HepG2 (cell line): ENCODE data around the gene NMBR. TPM values are rescaled to one million over a fixed set of nuclear protein-coding genes. Genes with fewer than 3 reads are reported as not detected.

Experiments used
- ATAC-seq: fragments of 200-7000 bp; cut with Tn5 transposase; 3 replicates; pipeline ENCODE4 v1.9.1; 2020; ENCODE audit warnings: mild to moderate bottlenecking, moderate library complexity
- BruUV-seq: library from RNA; stranded (reverse); fragments of 400-500 nt; replicated peaks from 2 replicates; lab custom pipeline; 2021; lab: Mats Ljungman, UMichigan
- CTCF ChIA-PET: fragments of 300-600 bp; formaldehyde crosslinking; extraction: SDS; loops from one replicate; lab custom pipeline; 2021; ENCODE audit warnings: low total read pairs, inconsistent platforms, low intra/inter-chr PET ratio; lab: Yijun Ruan, JAX
- POLR2A ChIA-PET: fragments of 350-600 bp; sonication (Branson Sonifier 250); formaldehyde crosslinking; loops from one replicate; lab custom pipeline; 2020; ENCODE audit warnings: antibody characterized with exemption, inconsistent platforms; lab: Yijun Ruan, JAX
- DNase-seq: peaks from one replicate; pipeline ENCODE4 v3.0.0-alpha.2; 2015; ENCODE audit warnings: low spot score
- FAIRE-seq: peaks from 3 replicates; lab custom pipeline; 2011; peaks lifted over from hg19 to GRCh38; lab: Jason Lieb, UNC
- H2AFZ ChIP-seq: one replicate; pipeline ENCODE4 v1.6.1; 2011; ENCODE audit warnings: low read length, inconsistent platforms
- H3K27ac ChIP-seq: fragments of 300-600 bp; 3 replicates; pipeline ENCODE4 v1.8.0; 2011; ENCODE audit warnings: mixed run types, mild to moderate bottlenecking, mixed read lengths, low read length, inconsistent platforms; ENCODE audit not compliant: insufficient read depth; ENCODE audit errors: extremely low read length
- H3K27me3 ChIP-seq, 2 experiments: fragments of 200-600 bp in 1 of 2; 2 replicates in 1 of 2; 3 replicates in 1 of 2; pipeline versions ENCODE4 v1.6.0 to v1.8.0; 2011; ENCODE audit warnings: low read length in 2 of 2, mild to moderate bottlenecking in 2 of 2, moderate library complexity in 2 of 2, inconsistent platforms in 1 of 2; ENCODE audit not compliant: insufficient read depth in 2 of 2, control insufficient read depth in 1 of 2
- H3K36me3 ChIP-seq, 2 experiments: fragments of 200-600 bp in 1 of 2; replicated peaks in 1 of 2; 2 replicates in 1 of 2; 3 replicates in 1 of 2; pipeline versions ENCODE4 v1.5.1 to v1.8.0; 2011; ENCODE audit warnings: low read length in 2 of 2, inconsistent platforms in 1 of 2; ENCODE audit not compliant: insufficient read depth in 2 of 2, control insufficient read depth in 1 of 2
- H3K4me1 ChIP-seq: 2 replicates; pipeline ENCODE4 v1.5.1; 2012; ENCODE audit warnings: low read length, inconsistent platforms; ENCODE audit not compliant: insufficient read depth
- H3K4me2 ChIP-seq: 2 replicates; pipeline ENCODE4 v1.6.0; 2011; ENCODE audit warnings: low read depth, low read length, inconsistent platforms
- H3K4me3 ChIP-seq, 3 experiments: fragments of 200-600 bp in 1 of 3; sonication (generic), shearing (Covaris generic) in 1 of 3; replicated peaks in 1 of 3; 2 replicates each; pipeline ENCODE4 v1.5.1; 2011 to 2016; ENCODE audit warnings: low read length in 3 of 3, inconsistent platforms in 2 of 3, low read depth in 2 of 3, mild to moderate bottlenecking in 2 of 3, control low read depth in 1 of 3, mixed read lengths in 1 of 3; ENCODE audit not compliant: insufficient read depth in 1 of 3
- H3K79me2 ChIP-seq: one replicate; pipeline ENCODE4 v1.6.1; 2011; ENCODE audit warnings: low read length, inconsistent platforms; ENCODE audit not compliant: insufficient read depth
- H3K9ac ChIP-seq: 2 replicates; pipeline ENCODE4 v1.6.0; 2011; ENCODE audit warnings: mild to moderate bottlenecking, low read depth, low read length, inconsistent platforms; ENCODE audit not compliant: insufficient read depth
- H3K9me3 ChIP-seq: 2 replicates; pipeline ENCODE4 v1.5.1; 2012; ENCODE audit warnings: mild to moderate bottlenecking, low read length
- H4K20me1 ChIP-seq: 2 replicates; pipeline ENCODE4 v1.6.0; 2011; ENCODE audit warnings: inconsistent platforms, mild to moderate bottlenecking, low read length, moderate library complexity; ENCODE audit not compliant: insufficient read depth
- DPF2 ChIP-seq: sonication (generic); formaldehyde crosslinking; IDR thresholded peaks from 2 replicates; pipeline ENCODE4 v1.4.0; 2020; ENCODE audit warnings: mild to moderate bottlenecking, low read depth, missing genetic modification reagents, borderline replicate concordance
- MTA1 ChIP-seq: sonication (generic); formaldehyde crosslinking; IDR thresholded peaks from 2 replicates; pipeline ENCODE4 v1.4.0; 2020; ENCODE audit warnings: missing genetic modification reagents, mild to moderate bottlenecking, borderline replicate concordance
- ONECUT2 ChIP-seq: sonication (generic); formaldehyde crosslinking; IDR thresholded peaks from 2 replicates; pipeline ENCODE4 v1.4.0; 2020; ENCODE audit warnings: missing genetic modification reagents
- PAXIP1 ChIP-seq: sonication (generic); formaldehyde crosslinking; conservative IDR thresholded peaks from 2 replicates; pipeline ENCODE4 v1.4.0; 2020; ENCODE audit warnings: mild to moderate bottlenecking, missing genetic modification reagents, moderate library complexity
- POLR2G ChIP-seq: fragments of 200-400 bp; formaldehyde crosslinking; IDR thresholded peaks from 2 replicates; pipeline ENCODE4 v1.6.1; 2018; ENCODE audit warnings: mild to moderate bottlenecking, low read depth, low read length, moderate library complexity
- TFE3 ChIP-seq: IDR thresholded peaks from 2 replicates; pipeline ENCODE4 v1.6.1; 2016
- TOE1 ChIP-seq: sonication (generic); formaldehyde crosslinking; IDR thresholded peaks from 2 replicates; pipeline ENCODE4 v1.4.0; 2020; ENCODE audit warnings: mild to moderate bottlenecking, missing genetic modification reagents
- ZFP62 ChIP-seq: sonication (generic); formaldehyde crosslinking; IDR thresholded peaks from 2 replicates; pipeline ENCODE4 v1.4.0; 2020; ENCODE audit warnings: missing genetic modification reagents
- ZHX1 ChIP-seq: sonication (generic); formaldehyde crosslinking; IDR thresholded peaks from 2 replicates; pipeline ENCODE4 v1.8.1; 2022; ENCODE audit warnings: low read depth, mild to moderate bottlenecking, missing genetic modification reagents
- ZNF329 ChIP-seq: sonication (generic); formaldehyde crosslinking; IDR thresholded peaks from 2 replicates; pipeline ENCODE4 v1.9.0; 2021; ENCODE audit warnings: low read depth, mild to moderate bottlenecking, missing genetic modification reagents
- ZNF354B ChIP-seq: sonication (generic); formaldehyde crosslinking; IDR thresholded peaks from 2 replicates; pipeline ENCODE4 v1.8.0; 2022; ENCODE audit warnings: mild to moderate bottlenecking, missing genetic modification reagents
- ZNF431 ChIP-seq: sonication (generic); formaldehyde crosslinking; IDR thresholded peaks from 2 replicates; pipeline ENCODE4 v1.9.0; 2022; ENCODE audit warnings: missing genetic modification reagents, low read depth, mild to moderate bottlenecking, borderline replicate concordance
- ZNF503 ChIP-seq: sonication (generic); formaldehyde crosslinking; IDR thresholded peaks from 2 replicates; pipeline ENCODE4 v1.4.0; 2020; ENCODE audit warnings: missing genetic modification reagents
- ZNF558 ChIP-seq: sonication (generic); formaldehyde crosslinking; IDR thresholded peaks from 2 replicates; pipeline ENCODE4 v1.9.0; 2022; ENCODE audit warnings: mild to moderate bottlenecking, missing genetic modification reagents, borderline replicate concordance
- WGBS: methylation state at CpG from one replicate; pipeline ENCODE4 v1.1.6; 2017; ENCODE audit warnings: low lambda C conversion rate; 5-methylcytosine and 5-hydroxymethylcytosine counted together
- in situ Hi-C: cut with HindIII; loops from 2 replicates; pipeline ENCODE4 v1.10.0; 2017; ENCODE audit warnings: low pct_unique_long_range_greater_than_20kb; ENCODE audit not compliant: extremely low pct_ligation_motif_present
- intact Hi-C: fragments of 100-400 bp; cut with micrococcal nuclease; formaldehyde crosslinking; loops from one replicate; pipeline ENCODE4 v1.10.0; 2022; ENCODE audit not compliant: unreplicated experiment
- polyA plus RNA-seq, 8 experiments: library from polyadenylated mRNA; depleted of rRNA in 3 of 8; stranded (reverse) in 7 of 8; unstranded in 1 of 8; fragments of >200 nt; fragmentation: Illumina TruSeq in 4 of 8; extraction: Trizol in 4 of 8; gene quantifications; 2 replicates each; pipeline versions ENCODE4 v1.2.1 to v1.2.3, GENCODE V29; 2011 to 2016; ENCODE audit warnings: low read depth in 4 of 8, missing spikeins in 1 of 8, mixed read lengths in 1 of 8; ENCODE audit not compliant: insufficient read depth in 1 of 8
- total RNA-seq, 5 experiments: library from RNA; depleted of rRNA; stranded (reverse); fragments of >200 nt; fragmentation: Illumina TruSeq; extraction: Trizol; gene quantifications; 2 replicates each; pipeline ENCODE4 v1.2.3, GENCODE V29; 2016; ENCODE audit warnings: low read depth in 1 of 5

NMBR gene
- total and polyA plus RNA-seq, 2 of the 13 experiments (the other 11 are each of a cell fraction or from before 2014, with no cell fraction given) = not detected

GRCh38 chr6:142130814-142131213, 16.1 kb downstream of the NMBR start:
- H3K9me3 ChIP-seq = no peaks in the 10 kb centered on the region
- no peak overlapping the region for H3K4me2 ChIP-seq
- H3K4me1 ChIP-seq = 0 out of 2 replicates have a peak, but pooled peaks cover 6% of the 10 kb centered on the region
- no peak overlapping the region for H3K9ac ChIP-seq
- DNase-seq (no peak), FAIRE-seq (no peak), ATAC-seq (no peak)
- no peaks in the 10 kb centered on the region for H3K79me2 ChIP-seq
- POLR2A ChIA-PET = no interaction called here
- H4K20me1 ChIP-seq = no peaks in the 10 kb centered on the region
- no peaks in the 10 kb centered on the region for H3K36me3 ChIP-seq
- 3% methylated on average over 1 of the region's 1 CpG for WGBS
- H3K4me3 ChIP-seq = no peak overlapping the region
- no peak overlapping the region for H2AFZ ChIP-seq
- intact Hi-C loops = no loop called here
- in situ Hi-C loops = no loop called here
- CTCF ChIA-PET = no interaction called here
- TF ChIP-seq ZNF431 (CRISPR knock-in tag) (no peak), ZNF354B (CRISPR knock-in tag) (no peak), DPF2 (no peak), MTA1 (CRISPR knock-in tag) (no peak), POLR2G (no peak), TFE3 (no peak), ZNF558 (no peak), ZNF503 (CRISPR knock-in tag) (no peak), ZHX1 (CRISPR knock-in tag) (no peak), ONECUT2 (CRISPR knock-in tag) (no peak), PAXIP1 (CRISPR knock-in tag) (no peak), ZFP62 (no peak), ZNF329 (no peak), TOE1 (CRISPR knock-in tag) (no peak)
- TF ChIP-seq, all 625 proteins: peak for 0
- BruUV-seq = no TSS peak
- Histone ChIP-seq H3K27ac (no peak overlapping the region), H3K27me3 (no peaks in the 10 kb centered on the region)
